Measurements from ENCODE around the gene FOXD3.
A peak's percentile ranks its signal among the peaks of the same experiment; 100 is the strongest.

The FOXD3 gene

GRCh38 chr1:63322114-63322943 is at the start of gene FOXD3:
Gene FOXD3 (plus strand): TSS chr1:63322567. CDS start chr1:63323059, 492 bp downstream.
- DNase-seq = no peak

DNA sequence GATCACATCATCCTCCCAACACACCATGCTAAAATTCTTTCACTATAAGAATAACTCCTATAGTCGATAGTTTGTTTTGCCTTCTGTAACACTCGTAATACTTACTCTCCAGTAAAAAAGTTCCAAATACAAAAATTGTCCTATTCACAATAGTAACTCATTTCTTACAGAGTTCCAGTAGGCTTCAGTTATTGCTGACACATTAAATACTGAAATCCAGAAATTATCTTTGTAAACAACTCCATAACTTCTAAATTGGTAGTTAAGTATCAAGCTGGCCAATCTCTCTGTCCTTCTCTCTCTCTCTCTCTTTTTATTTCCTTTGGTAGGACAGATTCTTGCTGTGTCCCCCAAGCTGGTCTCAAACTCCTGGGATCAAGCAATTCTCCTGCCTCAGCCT is 49.6 kb upstream of the FOXD3 start:
- DNase-seq = no peak

DNA sequence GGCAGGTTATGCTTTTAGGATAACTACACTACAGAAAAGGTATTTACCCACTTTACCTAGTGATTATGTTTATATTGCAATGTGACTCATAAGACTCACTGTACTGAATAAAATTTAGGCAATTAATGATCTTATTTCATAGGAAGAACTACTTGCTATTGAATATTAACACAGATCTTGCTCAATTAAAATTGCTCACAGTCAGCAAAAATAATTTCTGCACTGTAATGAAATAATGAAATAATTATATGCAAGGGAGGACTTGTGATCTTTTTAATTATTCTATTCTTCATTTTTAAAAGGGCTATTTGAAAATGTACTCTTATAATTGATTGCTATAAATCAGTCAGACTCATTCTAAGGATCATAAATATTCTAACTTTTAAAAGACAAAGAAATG is 48.0 kb upstream of the FOXD3 start:
- DNase-seq = no peak

DNA sequence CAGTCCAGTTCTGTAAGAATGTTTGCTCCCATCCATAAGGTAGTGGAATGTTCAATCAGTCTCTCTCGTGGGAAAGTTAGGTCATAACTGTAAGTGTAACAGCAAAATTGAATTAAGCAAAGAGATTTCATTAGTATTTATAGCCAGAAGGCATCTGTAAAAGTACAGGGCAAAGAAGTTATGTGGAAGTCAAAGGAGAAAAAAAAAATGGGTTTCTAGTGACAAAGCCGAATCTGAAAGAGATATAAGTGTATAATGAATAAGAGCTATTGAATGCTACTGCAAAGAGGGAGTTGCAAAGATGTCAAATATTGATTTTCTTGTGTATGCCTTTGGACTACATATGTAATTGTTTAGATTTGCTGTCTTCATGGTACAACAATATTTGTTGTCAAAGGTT is 47.4 kb upstream of the FOXD3 start:
- DNase-seq = no peak

GRCh38 chr1:63276624-63277023 is 45.7 kb upstream of the FOXD3 start:
- no peak for DNase-seq

DNA sequence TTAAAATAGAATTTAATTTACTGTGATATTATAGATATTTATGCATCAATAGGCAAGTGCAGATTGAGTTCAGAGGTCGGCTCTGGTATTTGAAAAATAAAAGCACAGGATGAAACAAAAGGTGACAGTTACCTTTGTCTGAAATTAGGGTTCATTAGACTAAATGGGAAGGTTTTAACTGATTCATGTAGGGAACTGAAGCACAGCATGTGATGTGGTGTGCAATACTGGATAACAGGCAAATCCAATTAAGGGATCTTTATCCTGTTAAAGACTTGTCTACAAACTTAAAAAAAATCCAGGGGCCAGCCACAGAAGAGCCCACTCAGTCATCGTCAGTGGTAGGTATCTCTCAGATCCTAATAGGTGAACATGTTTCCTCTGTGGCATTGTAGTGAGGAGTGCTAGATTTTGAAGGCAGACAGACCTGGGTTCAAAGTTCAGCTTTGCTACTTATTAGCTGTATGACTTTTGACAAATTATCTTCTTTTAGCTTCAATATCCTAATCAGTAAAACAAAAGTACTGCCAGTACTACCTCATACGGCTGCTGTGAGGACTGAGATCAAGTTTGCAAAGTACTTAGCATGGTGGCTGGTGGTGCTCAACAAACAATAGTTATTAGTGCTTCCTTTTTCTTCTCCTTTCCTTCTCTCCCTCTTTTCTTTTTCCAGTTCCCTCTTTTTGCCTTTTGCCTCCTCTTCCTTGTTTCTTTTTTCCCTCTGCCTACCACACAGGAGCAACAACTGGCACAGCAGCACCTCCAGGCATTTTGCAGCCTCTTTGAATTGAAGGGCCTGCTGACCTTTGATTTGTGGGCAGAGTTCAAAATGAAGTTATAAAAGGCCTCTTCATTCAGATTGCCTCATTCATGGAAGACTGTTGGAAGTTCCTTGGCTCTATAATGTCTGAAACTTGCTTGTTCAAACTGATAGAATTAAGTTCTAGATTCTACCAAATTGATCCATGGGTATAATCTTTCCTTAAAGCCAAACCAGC is 44.9 kb upstream of the FOXD3 start:
- no peak for DNase-seq

- no peak for DNase-seq
Measured at GRCh38 chr1:63281753-63282152, 40.6 kb upstream of the FOXD3 start.

- no peak for DNase-seq
Measured at GRCh38 chr1:63289135-63289534, 33.2 kb upstream of the FOXD3 start.

- no peak for DNase-seq
Measured at GRCh38 chr1:63294803-63295594, 27.4 kb upstream of the FOXD3 start.

DNA sequence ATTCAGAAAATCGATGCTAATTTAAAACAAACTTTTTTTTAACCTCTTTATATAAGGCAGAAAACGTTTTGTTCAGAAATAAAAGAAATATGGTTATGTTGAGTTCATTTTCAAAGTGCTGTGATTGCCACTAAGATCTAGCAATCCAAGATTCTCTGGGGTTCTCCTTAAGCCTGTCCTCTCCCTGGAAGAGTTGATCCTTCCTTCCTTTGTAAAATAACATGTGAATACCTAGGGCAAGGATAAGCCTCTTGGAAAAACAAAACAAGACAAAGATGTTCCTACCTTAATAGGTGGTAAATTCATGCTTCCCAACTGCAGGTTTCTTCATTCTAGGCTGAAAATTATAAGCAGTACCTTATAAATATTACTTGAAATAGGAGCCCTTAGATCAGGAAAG is 18.0 kb upstream of the FOXD3 start:
- DNase-seq = no peak

DNA sequence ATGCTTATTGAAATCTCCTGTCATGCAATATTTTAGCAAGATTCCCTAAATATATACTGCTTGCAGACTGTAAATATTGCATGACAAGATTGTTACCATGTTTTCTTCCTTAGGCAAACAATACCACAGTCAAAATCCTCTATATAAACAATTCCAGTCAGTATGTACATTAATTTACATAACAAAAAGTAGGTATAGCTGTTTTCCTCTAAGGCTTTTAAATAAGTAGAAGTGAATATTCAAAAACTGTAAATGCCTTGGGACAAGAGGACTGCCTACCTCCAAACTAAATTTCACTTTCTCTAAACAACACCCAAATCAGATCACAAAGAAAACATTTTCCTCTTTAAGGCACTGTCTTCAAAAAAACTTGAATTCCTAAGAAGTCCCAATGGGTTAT is 17.3 kb upstream of the FOXD3 start:
- no peak for DNase-seq

GRCh38 chr1:63307196-63307794 is 15.1 kb upstream of the FOXD3 start:
- DNase-seq = no peak

- DNase-seq = no peak
Measured at GRCh38 chr1:63316598-63316983, 5.8 kb upstream of the FOXD3 start.

GRCh38 chr1:63316984-63317816 is 5.2 kb upstream of the FOXD3 start:
- DNase-seq = peak; percentile 39 to 47

- DNase-seq = no peak
Measured at GRCh38 chr1:63317817-63318152, 4.6 kb upstream of the FOXD3 start.

- DNase-seq = no peak
Measured at GRCh38 chr1:63318201-63318979, 4.0 kb upstream of the FOXD3 start.

DNA sequence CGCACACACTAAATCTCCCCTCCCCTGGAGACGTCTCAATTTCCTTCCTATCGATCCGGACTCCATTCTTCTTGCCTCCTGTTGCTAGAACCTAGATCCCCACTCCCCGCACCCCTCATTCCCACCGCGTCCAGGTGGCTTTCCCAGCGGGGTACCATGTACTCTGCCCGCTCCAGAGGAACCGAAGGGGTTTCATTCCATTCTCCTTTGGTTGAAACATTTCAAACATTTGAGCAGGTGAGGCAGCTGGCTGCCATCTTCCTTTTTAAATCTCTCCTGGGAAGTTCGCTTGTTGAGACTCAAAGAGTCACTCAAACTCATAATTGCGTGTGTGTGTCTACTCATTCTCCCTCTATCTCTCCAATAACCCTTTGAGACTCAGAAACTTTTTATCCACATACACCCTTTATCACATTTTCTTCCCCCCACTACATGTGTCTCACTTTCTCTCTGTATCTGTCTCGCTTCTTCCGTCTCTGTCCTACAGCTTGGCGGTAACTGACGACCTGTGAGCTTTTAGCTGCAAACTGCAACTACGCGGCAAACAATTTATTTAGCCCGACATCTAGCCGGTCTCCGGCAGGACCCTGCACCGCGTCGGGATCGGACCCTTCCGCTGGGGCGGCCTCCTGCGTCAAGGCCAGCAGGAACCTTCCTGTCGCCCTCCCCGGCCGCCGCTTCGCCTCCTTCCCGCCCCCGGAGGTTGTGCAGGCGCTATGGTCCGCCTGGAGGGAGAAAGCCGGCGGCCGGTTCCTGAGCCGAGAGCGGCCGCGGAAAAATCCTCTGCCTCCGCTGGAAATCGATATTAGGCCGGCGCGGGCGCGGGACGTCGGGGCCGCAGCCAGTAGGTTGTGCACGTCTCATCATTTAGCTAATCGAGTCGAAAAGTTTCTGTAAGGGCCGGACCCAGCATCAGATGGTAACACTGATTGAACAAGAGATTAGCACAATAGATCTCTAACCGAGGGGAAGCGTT is 3.0 kb upstream of the FOXD3 start:
- DNase-seq = no peak

DNA sequence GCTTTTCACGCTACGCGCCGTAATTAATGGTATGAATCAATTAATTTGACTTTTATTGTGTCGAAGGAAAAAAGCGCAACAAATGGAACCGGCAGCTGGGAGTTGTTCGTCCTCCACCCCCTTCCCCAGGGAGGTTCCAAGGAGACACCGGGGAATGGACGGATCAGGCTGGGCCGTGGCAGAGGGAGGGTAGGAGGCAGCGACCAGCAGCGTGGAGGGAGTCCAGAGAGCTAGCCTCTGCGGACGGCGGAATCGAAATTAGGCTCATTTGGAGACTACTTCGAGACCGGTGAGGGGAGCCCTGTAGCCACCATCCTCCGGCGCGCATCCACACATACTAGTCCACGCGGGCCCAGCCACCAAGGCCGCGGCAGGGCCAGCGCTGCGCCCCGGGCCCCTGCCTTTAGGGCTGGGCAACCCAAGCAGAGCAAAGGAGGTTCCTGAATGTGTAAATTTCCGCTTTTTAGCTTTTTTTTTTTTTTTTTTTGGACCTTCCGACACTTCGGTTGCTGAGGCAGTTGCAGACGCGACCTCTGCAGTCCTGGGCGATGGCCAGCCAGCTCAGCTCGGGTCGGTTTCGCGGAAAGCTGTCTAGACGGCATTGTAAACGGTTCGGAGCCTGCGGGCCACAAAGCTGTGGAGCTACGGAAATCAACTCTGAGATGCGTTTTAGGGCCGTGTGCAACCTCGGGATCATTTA is 2.2 kb upstream of the FOXD3 start:
- DNase-seq = no peak

Data from activated CD4-positive, alpha-beta T cell treated with anti-CD3 and anti-CD28 coated beads for 4 hours (primary cell).